H1 (cell line): ENCODE measurements around the gene S100A10. TPM values are rescaled to one million over a fixed set of nuclear protein-coding genes. Genes with fewer than 3 reads are reported as not detected.

Experiments
- CTCF ChIA-PET: fragments of 300-600 bp; sonication (Branson Sonifier 250); formaldehyde crosslinking; loops from one replicate; lab custom pipeline; 2021; ENCODE audit not compliant: partially characterized antibody; lab: Charles Lee
- POLR2A ChIA-PET: fragments of 300-600 bp; sonication (Branson Sonifier 250); formaldehyde crosslinking; loops from one replicate; lab custom pipeline; 2021; ENCODE audit warnings: inconsistent platforms; ENCODE audit not compliant: partially characterized antibody; lab: Charles Lee
- DNase-seq, 2 experiments: peaks; one replicate each; pipeline versions ENCODE4 v3.0.0 to v3.0.0-alpha.2; 2010 to 2022; ENCODE audit warnings: low spot score in 2 of 2, low read depth in 1 of 2, mixed read lengths in 1 of 2
- FAIRE-seq: peaks from 2 replicates; lab custom pipeline; 2011; peaks lifted over from hg19 to GRCh38; lab: Jason Lieb, UNC
- H2AFZ ChIP-seq: 2 replicates; pipeline ENCODE4 v1.8.1; 2012; ENCODE audit warnings: low read length, inconsistent platforms
- H2AK5ac ChIP-seq: 2 replicates; pipeline ENCODE4 v1.6.1; 2013; ENCODE audit warnings: low read depth, low read length
- H2BK120ac ChIP-seq: replicated peaks from 2 replicates; pipeline ENCODE3; 2013; ENCODE audit warnings: low read depth, low read length, inconsistent platforms
- H2BK12ac ChIP-seq: 2 replicates; pipeline ENCODE4 v1.6.1; 2013; ENCODE audit warnings: low read depth, low read length
- H2BK15ac ChIP-seq: 2 replicates; pipeline ENCODE4 v1.6.1; 2013; ENCODE audit warnings: low read length
- H2BK20ac ChIP-seq: 2 replicates; pipeline ENCODE4 v1.6.1; 2013; ENCODE audit warnings: low read length
- H2BK5ac ChIP-seq: 2 replicates; pipeline ENCODE4 v1.6.1; 2013; ENCODE audit warnings: low read depth, low read length
- H3K14ac ChIP-seq: 2 replicates; pipeline ENCODE4 v1.6.1; 2013; ENCODE audit warnings: inconsistent platforms; ENCODE audit not compliant: insufficient read length
- H3K18ac ChIP-seq: 2 replicates; pipeline ENCODE4 v1.6.1; 2013; ENCODE audit warnings: low read length; ENCODE audit errors: extremely low read depth
- H3K23ac ChIP-seq: 2 replicates; pipeline ENCODE4 v1.6.1; 2013; ENCODE audit warnings: inconsistent platforms; ENCODE audit not compliant: insufficient read length
- H3K23me2 ChIP-seq: 2 replicates; pipeline ENCODE4 v1.6.1; 2013; ENCODE audit warnings: low read depth, low read length
- H3K27ac ChIP-seq: 2 replicates; pipeline ENCODE4 v1.6.1; 2011; ENCODE audit warnings: low read depth, low read length, inconsistent platforms
- H3K27me3 ChIP-seq, 4 experiments: replicated peaks in 1 of 4; 1 replicate in 1 of 4; 2 replicates in 3 of 4; pipeline versions ENCODE4 v1.6.1 to v1.8.1; 2011 to 2013; ENCODE audit warnings: low read length in 3 of 4, mild to moderate bottlenecking in 3 of 4, inconsistent platforms in 2 of 4, mixed read lengths in 2 of 4, moderate library complexity in 1 of 4; ENCODE audit not compliant: control insufficient read depth in 3 of 4, insufficient read depth in 3 of 4; ENCODE audit errors: extremely low read depth in 1 of 4
- H3K36me3 ChIP-seq, 4 experiments: 2 replicates each; pipeline versions ENCODE4 v1.6.1 to v1.8.1; 2011 to 2013; ENCODE audit warnings: mild to moderate bottlenecking in 4 of 4, low read length in 3 of 4, moderate library complexity in 2 of 4, control low read depth in 1 of 4, inconsistent platforms in 1 of 4; ENCODE audit not compliant: insufficient read depth in 4 of 4, control insufficient read depth in 2 of 4
- H3K4ac ChIP-seq: replicated peaks from 2 replicates; pipeline ENCODE3; 2013; ENCODE audit warnings: low read length, low read depth, mixed read lengths, inconsistent platforms; ENCODE audit not compliant: insufficient read length
- H3K4me1 ChIP-seq, 4 experiments: replicated peaks in 1 of 4; 1 replicate in 1 of 4; 2 replicates in 3 of 4; pipeline versions ENCODE4 v1.6.1 to v1.8.1; 2011 to 2013; ENCODE audit warnings: low read length in 3 of 4, inconsistent platforms in 2 of 4, mixed read lengths in 1 of 4; ENCODE audit not compliant: insufficient read depth in 4 of 4, control insufficient read depth in 3 of 4
- H3K4me2 ChIP-seq, 2 experiments: 2 replicates each; pipeline versions ENCODE4 v1.6.1 to v1.8.1; 2011 to 2013; ENCODE audit warnings: low read depth in 2 of 2, low read length in 2 of 2, control low read depth in 1 of 2, inconsistent platforms in 1 of 2, mild to moderate bottlenecking in 1 of 2; ENCODE audit not compliant: insufficient read depth in 1 of 2
- H3K4me3 ChIP-seq, 4 experiments: fragments of 200-600, 300-600 bp in 1 of 4; sonication (generic), shearing (Covaris generic), sonication (Bioruptor Twin) in 1 of 4; 2 replicates each; pipeline versions ENCODE4 v1.5.1 to v1.8.1; 2011 to 2016; ENCODE audit warnings: low read length in 4 of 4, low read depth in 3 of 4, control low read depth in 2 of 4, inconsistent platforms in 2 of 4, mild to moderate bottlenecking in 2 of 4, mixed read lengths in 1 of 4, moderate library complexity in 1 of 4; ENCODE audit not compliant: insufficient read depth in 2 of 4; ENCODE audit errors: extremely low read depth in 1 of 4
- H3K56ac ChIP-seq: replicated peaks from 2 replicates; pipeline ENCODE3; 2013; ENCODE audit warnings: low read depth, mild to moderate bottlenecking, mixed read lengths, low read length, inconsistent platforms; ENCODE audit not compliant: insufficient read length
- H3K79me1 ChIP-seq: 2 replicates; pipeline ENCODE4 v1.6.1; 2013; ENCODE audit warnings: low read depth, low read length, control low read depth
- H3K79me2 ChIP-seq, 2 experiments: 2 replicates each; pipeline versions ENCODE4 v1.6.1 to v1.8.1; 2012 to 2013; ENCODE audit warnings: low read length in 2 of 2, mild to moderate bottlenecking in 2 of 2, inconsistent platforms in 1 of 2; ENCODE audit not compliant: insufficient read depth in 2 of 2, control insufficient read depth in 1 of 2
- H3K9ac ChIP-seq, 4 experiments: replicated peaks in 1 of 4; 1 replicate in 1 of 4; 2 replicates in 3 of 4; pipeline versions ENCODE4 v1.6.1 to v1.8.1; 2011 to 2013; ENCODE audit warnings: low read depth in 3 of 4, low read length in 3 of 4, control low read depth in 2 of 4, mild to moderate bottlenecking in 2 of 4, moderate library complexity in 2 of 4, inconsistent platforms in 1 of 4; ENCODE audit errors: extremely low read depth in 1 of 4
- H3K9me3 ChIP-seq, 2 experiments: 2 replicates each; pipeline versions ENCODE4 v1.6.1 to v1.8.1; 2012 to 2013; ENCODE audit warnings: mild to moderate bottlenecking in 2 of 2, moderate library complexity in 2 of 2, control low read depth in 1 of 2, inconsistent platforms in 1 of 2, low read depth in 1 of 2, low read length in 1 of 2, mixed read lengths in 1 of 2; ENCODE audit not compliant: insufficient read depth in 2 of 2
- H4K20me1 ChIP-seq, 2 experiments: replicated peaks in 1 of 2; 2 replicates each; pipeline versions ENCODE3 to v1.8.1; 2011 to 2013; ENCODE audit warnings: inconsistent platforms in 2 of 2, low read length in 2 of 2, mild to moderate bottlenecking in 1 of 2; ENCODE audit not compliant: insufficient read depth in 2 of 2, control insufficient read depth in 1 of 2
- H4K5ac ChIP-seq: 2 replicates; pipeline ENCODE4 v1.6.1; 2013; ENCODE audit warnings: low read length, low read depth, mixed read lengths, inconsistent platforms; ENCODE audit not compliant: insufficient read length
- H4K8ac ChIP-seq: 2 replicates; pipeline ENCODE4 v1.8.0; 2013; ENCODE audit warnings: mild to moderate bottlenecking, moderate library complexity, low read length, inconsistent platforms; ENCODE audit not compliant: insufficient read depth; ENCODE audit errors: extremely low read depth
- H4K91ac ChIP-seq: replicated peaks from 2 replicates; pipeline ENCODE3; 2013; ENCODE audit warnings: low read length, mixed read lengths, inconsistent platforms; ENCODE audit not compliant: insufficient read length
- CBX5 ChIP-seq: fragments of 300-800, 300-1000 bp; sonication (generic); IDR thresholded peaks from 2 replicates; pipeline ENCODE4 v1.7.1; 2016; ENCODE audit warnings: antibody characterized with exemption, low read length, low read depth
- CBX8 ChIP-seq: fragments of 300-800, 300-1000 bp; sonication (generic); IDR thresholded peaks from 2 replicates; pipeline ENCODE4 v1.7.1; 2016; ENCODE audit warnings: low read depth, low read length, borderline replicate concordance
- CEBPB ChIP-seq: IDR thresholded peaks from 2 replicates; pipeline ENCODE4 v1.6.1; 2012; ENCODE audit warnings: low read depth, low read length
- HDAC2 ChIP-seq, 2 experiments: fragments of 300-600 bp in 1 of 2; sonication (generic) in 1 of 2; IDR thresholded peaks; 2 replicates each; pipeline ENCODE4 v1.6.1; 2011 to 2012; ENCODE audit warnings: low read depth in 2 of 2, low read length in 2 of 2, mild to moderate bottlenecking in 2 of 2, moderate library complexity in 2 of 2, borderline replicate concordance in 1 of 2, inconsistent platforms in 1 of 2
- HDAC6 ChIP-seq: IDR thresholded peaks from one replicate; pipeline ENCODE4 v1.7.1; 2012; ENCODE audit warnings: low read depth, mild to moderate bottlenecking, inconsistent platforms, low read length, moderate library complexity
- SP1 ChIP-seq: IDR thresholded peaks from 2 replicates; pipeline ENCODE4 v1.6.1; 2011; ENCODE audit warnings: low read depth, low read length
- SRF ChIP-seq: IDR thresholded peaks from 2 replicates; pipeline ENCODE4 v1.6.1; 2011; ENCODE audit warnings: mild to moderate bottlenecking, low read depth, low read length, moderate library complexity
- TAF7 ChIP-seq: optimal IDR thresholded peaks from 2 replicates; pipeline ENCODE3; 2011; ENCODE audit warnings: low read depth, mild to moderate bottlenecking, inconsistent platforms, low read length, moderate library complexity, borderline replicate concordance
- TEAD4 ChIP-seq: IDR thresholded peaks from 2 replicates; pipeline ENCODE4 v1.6.1; 2012; ENCODE audit warnings: low read depth, low read length, inconsistent platforms, mixed read lengths
- WGBS, 2 experiments: shearing (Covaris generic) in 1 of 2; methylation state at CpG; one replicate each; pipeline versions ENCODE4 v1.1.6 to v1.1.7; 2013 to 2015; ENCODE audit warnings: low lambda C conversion rate in 2 of 2, mixed read lengths in 2 of 2, inconsistent platforms in 1 of 2, low coverage in 1 of 2, missing lambda C conversion rate in 1 of 2; ENCODE audit not compliant: insufficient replicate concordance in 2 of 2, insufficient coverage in 1 of 2, insufficient read length in 1 of 2; ENCODE audit errors: extremely low coverage in 1 of 2, missing lambda C conversion rate in 1 of 2; 5-methylcytosine and 5-hydroxymethylcytosine counted together
- polyA plus RNA-seq, 7 experiments: library from polyadenylated mRNA; depleted of rRNA in 3 of 7; stranded (reverse) in 5 of 7; unstranded in 2 of 7; fragments of >200 nt in 5 of 7; fragments of 200-250 nt in 2 of 7; gene quantifications; 1 replicate in 5 of 7; 2 replicates in 1 of 7; 4 replicates in 1 of 7; pipeline versions ENCODE4 v1.2.1 to v1.2.3, GENCODE V29; 2011 to 2013; ENCODE audit warnings: missing spikeins in 2 of 7, mixed read lengths in 2 of 7
- total RNA-seq: library from RNA; stranded (reverse); fragmentation: NEBNext Ultra II Directional; extraction: Animal tissue kit (Norgen Biotek cat#: 25700); gene quantifications from 2 replicates; pipeline ENCODE4 v1.2.1, GENCODE V29; 2021
- TF ChIP-seq, protein P1 (sequence below): IDR thresholded peaks from 2 replicates; pipeline ENCODE4 v1.6.1; 2012; ENCODE audit warnings: inconsistent platforms
- TF ChIP-seq, protein P2 (sequence below), 3 experiments: IDR thresholded peaks; 1 replicate in 2 of 3; 2 replicates in 1 of 3; pipeline versions ENCODE4 v1.5.1 to v1.6.1; 2011; ENCODE audit warnings: low read length in 3 of 3, mild to moderate bottlenecking in 3 of 3, inconsistent platforms in 2 of 3, low read depth in 1 of 3, moderate library complexity in 1 of 3; ENCODE audit not compliant: insufficient read depth in 1 of 3; ENCODE audit errors: control extremely low read depth in 1 of 3

Gene S100A10
- total and polyA plus RNA-seq, 2 of the 8 experiments (the other 6 are each of a cell fraction or from before 2014, with no cell fraction given), result 23.9 to 231 TPM

DNA sequence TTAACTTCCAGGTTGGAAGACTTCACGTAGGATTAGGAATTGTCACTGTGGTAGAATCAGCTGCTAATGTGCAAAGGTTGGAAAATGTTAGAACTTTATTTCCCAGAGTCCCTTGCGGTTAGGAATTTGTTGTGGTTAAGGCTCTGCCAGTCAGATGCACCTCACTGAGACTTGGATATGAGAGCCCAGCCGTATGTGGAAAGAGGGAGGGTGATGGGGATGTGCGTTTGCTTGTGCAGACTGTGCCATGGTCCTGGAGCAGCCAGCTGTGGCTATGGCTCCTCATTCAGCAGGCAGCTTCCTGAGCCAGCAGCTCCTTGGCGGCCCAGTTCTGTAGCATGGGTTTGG, 12.5 kb downstream of the S100A10 start:
- Histone ChIP-seq H3K14ac (no peak overlapping the region), H2BK120ac (no peak overlapping the region), H3K79me2 (no peaks in the 10 kb centered on the region), H4K20me1 (no peaks in the 10 kb centered on the region), H3K56ac (no peak overlapping the region), H3K9ac (no peak overlapping the region), H2AK5ac (no peak overlapping the region), H3K4me2 (no peak overlapping the region), H3K18ac (no peak overlapping the region), H2AFZ (no peak overlapping the region), H2BK20ac (no peak overlapping the region), H2BK15ac (no peak overlapping the region), H3K36me3 (peaks cover 5 to 35% (median 23%) of the 10 kb centered on the region in 4 experiments; a peak in 6 of 8 replicates), H2BK5ac (no peak overlapping the region), H3K27me3 (no peaks in the 10 kb centered on the region), H3K23ac (no peak overlapping the region), H2BK12ac (no peak overlapping the region), H4K91ac (no peak overlapping the region), H3K9me3 (no peaks in the 10 kb centered on the region), H3K4ac (no peak overlapping the region), H3K4me1 (peaks cover 0 to 3% (median 0%) of the 10 kb centered on the region in 4 experiments; a peak in 1 of 7 replicates), H3K79me1 (no peaks in the 10 kb centered on the region), H4K5ac (no peak overlapping the region), H3K4me3 (no peak overlapping the region), H3K27ac (no peak overlapping the region), H4K8ac (no peak overlapping the region), H3K23me2 (no peaks in the 10 kb centered on the region; the same call in 1 of the 2 replicates)
- CTCF ChIA-PET, result interaction anchor here (0.8 to 31.0 kb wide), 3 partner anchors 14 to 54 kb away, joined by 3 to 553 read pairs (median 292); partner anchors contain the start of gene S100A10
- WGBS, 2 experiments, result 84% methylated on average over 5 of the region's 5 CpGs; no CpG with 5 or more reads in 1 of the 2 experiments
- no peak for DNase-seq
- no peak for FAIRE-seq
- POLR2A ChIA-PET, result interaction anchor here (3.0 kb wide), 1 partner anchor 11 kb away, joined by 12 read pairs; no protein-coding TSS in a partner anchor
- no peak for TF ChIP-seq CEBPB
- TF ChIP-seq, protein P1, sequence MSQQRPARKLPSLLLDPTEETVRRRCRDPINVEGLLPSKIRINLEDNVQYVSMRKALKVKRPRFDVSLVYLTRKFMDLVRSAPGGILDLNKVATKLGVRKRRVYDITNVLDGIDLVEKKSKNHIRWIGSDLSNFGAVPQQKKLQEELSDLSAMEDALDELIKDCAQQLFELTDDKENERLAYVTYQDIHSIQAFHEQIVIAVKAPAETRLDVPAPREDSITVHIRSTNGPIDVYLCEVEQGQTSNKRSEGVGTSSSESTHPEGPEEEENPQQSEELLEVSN, result no peak
- no peak for TF ChIP-seq CBX5
- TF ChIP-seq TAF7, result no peak
- TF ChIP-seq SP1, result no peak
- no peak for TF ChIP-seq TEAD4
- no peak for TF ChIP-seq SRF
- TF ChIP-seq, protein P2, sequence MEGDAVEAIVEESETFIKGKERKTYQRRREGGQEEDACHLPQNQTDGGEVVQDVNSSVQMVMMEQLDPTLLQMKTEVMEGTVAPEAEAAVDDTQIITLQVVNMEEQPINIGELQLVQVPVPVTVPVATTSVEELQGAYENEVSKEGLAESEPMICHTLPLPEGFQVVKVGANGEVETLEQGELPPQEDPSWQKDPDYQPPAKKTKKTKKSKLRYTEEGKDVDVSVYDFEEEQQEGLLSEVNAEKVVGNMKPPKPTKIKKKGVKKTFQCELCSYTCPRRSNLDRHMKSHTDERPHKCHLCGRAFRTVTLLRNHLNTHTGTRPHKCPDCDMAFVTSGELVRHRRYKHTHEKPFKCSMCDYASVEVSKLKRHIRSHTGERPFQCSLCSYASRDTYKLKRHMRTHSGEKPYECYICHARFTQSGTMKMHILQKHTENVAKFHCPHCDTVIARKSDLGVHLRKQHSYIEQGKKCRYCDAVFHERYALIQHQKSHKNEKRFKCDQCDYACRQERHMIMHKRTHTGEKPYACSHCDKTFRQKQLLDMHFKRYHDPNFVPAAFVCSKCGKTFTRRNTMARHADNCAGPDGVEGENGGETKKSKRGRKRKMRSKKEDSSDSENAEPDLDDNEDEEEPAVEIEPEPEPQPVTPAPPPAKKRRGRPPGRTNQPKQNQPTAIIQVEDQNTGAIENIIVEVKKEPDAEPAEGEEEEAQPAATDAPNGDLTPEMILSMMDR (IDR thresholded peaks at IDR 0.05; ENCODE audit: control extremely low read depth in 1 of 3, insufficient read depth in 1 of 3, low read depth in 1 of 3, low read length in 3 of 3), result no peak
- TF ChIP-seq HDAC2 (IDR thresholded peaks at IDR 0.05; ENCODE audit: borderline replicate concordance in 1 of 2, low read depth in 2 of 2, low read length in 2 of 2), result no peak
- TF ChIP-seq HDAC6, result no peak
- no peak for TF ChIP-seq CBX8
